Activated CD4-positive, alpha-beta T cell treated with anti-CD3 and anti-CD28 coated beads, Interleukin-2, amount 50 U/mL, for 24 hours (primary cell): Measurements from ENCODE around the gene COPG2.

ENCODE experiments used
- DNase-seq, 2 donors: peaks; one replicate each; pipeline ENCODE4 v3.0.0-alpha.2; 2020; ENCODE audit warnings: low read depth in 1 of 2, low spot score in 1 of 2

COPG2 gene

DNA sequence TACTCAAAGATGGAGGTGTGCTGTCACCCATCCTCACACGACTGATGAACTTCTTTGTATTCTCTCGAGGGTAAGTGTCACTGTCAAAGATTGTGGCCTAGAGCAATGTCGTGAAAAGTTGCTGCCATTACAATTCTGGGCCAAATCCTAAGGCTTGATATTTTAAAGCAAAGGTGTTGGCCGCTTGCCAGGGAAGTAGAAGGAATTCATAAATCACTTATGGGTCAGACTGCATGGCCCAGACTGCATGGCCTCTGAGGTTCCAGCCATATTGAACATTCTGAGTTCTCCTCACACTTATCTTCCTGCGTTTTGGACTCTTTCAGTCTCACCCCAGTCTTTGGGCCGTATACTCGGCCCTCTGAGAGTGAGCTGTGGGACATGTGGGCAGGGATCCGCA is 168.1 kb downstream of the COPG2 start:
- DNase-seq, result no peak

DNA sequence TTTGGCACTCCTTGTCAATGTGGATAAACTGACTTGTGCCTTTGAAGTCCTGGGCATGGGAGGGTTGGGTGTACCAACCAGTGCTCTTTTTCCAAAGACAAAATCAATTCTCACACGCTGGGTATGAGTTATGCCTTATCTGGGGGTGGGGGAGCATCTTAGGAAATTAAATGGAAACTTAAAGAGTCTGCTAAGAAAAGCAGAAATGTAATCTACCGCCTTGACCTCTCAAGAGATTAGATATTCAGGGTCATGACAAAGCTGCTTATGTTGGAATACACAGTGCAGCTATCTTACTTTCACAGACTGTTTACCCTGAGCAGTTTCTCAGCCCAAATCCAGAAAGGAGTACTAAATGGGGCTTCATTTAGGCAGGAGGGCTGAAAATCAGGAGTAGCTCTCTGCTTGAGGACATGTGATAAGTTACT is 174.1 kb downstream of the COPG2 start:
- no peak for DNase-seq

DNA sequence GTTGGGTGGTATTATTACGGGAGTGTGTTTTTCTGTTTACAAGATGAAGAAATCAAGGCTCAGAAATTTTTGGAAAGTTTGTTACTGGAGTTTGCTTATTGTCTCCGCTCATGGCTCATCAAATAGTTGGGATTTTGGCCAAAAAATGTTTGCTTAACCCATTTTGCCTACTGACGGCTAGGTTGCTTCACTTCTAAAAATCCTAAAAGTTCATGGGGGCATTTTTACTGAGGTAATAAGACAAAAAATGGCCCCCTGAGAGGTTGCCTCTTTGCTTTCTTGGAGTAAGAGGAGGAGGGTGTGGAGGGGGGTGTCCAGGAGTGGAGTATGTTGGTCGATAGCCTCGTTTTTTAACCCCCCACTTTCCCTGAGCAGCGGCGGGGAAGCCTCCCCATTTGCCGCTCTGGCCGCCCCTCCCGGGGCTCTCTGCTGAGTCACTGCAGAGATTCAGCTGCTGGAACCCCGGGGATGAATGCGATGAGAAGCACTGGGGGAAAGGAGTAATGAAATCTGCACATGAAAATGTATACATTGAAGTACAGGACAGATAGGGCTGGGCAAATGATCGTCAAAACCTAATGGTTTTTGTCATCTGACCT is 175.2 kb downstream of the COPG2 start:
- DNase-seq, result no peak

GRCh38 chr7:130492523-130493274 is 175.8 kb downstream of the COPG2 start:
- DNase-seq, result no peak

- no peak for DNase-seq
These were observed 176.6 kb downstream of the COPG2 start, which contains the start of gene MEST for GRCh38 chr7:130491841-130492522. Gene MEST, plus strand, starts transcription at chr7:130492085. Its CDS starts 229 bp downstream, at chr7:130492314.

GRCh38 chr7:130490888-130491804 is 177.4 kb downstream of the COPG2 start:
- no peak for DNase-seq

DNA sequence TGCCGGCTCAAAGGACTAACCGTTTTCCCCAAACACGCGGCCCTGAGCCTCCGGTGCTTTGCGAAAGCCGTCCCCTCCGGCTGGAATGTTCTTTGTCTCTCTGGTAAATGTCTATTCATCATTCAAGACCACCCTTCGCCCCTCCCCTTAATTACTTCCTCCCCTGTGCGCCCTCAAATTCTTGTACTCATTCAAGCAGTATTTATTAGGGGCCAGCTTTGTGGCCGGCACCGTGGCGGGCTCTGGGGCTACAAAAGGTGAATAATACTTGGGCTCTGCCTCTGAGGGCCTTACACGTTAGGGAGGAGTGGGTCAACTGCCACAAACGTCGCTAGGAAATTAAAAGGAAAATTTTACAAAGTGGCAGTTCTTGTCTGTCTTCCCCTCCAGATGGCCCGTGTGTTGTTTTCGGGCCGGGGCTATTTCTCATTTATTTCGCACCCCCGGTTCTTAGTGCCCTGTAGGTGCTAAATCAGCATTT is 178.2 kb downstream of the COPG2 start:
- no peak for DNase-seq

GRCh38 chr7:130489140-130489983 is 179.2 kb downstream of the COPG2 start:
- no peak for DNase-seq

DNA sequence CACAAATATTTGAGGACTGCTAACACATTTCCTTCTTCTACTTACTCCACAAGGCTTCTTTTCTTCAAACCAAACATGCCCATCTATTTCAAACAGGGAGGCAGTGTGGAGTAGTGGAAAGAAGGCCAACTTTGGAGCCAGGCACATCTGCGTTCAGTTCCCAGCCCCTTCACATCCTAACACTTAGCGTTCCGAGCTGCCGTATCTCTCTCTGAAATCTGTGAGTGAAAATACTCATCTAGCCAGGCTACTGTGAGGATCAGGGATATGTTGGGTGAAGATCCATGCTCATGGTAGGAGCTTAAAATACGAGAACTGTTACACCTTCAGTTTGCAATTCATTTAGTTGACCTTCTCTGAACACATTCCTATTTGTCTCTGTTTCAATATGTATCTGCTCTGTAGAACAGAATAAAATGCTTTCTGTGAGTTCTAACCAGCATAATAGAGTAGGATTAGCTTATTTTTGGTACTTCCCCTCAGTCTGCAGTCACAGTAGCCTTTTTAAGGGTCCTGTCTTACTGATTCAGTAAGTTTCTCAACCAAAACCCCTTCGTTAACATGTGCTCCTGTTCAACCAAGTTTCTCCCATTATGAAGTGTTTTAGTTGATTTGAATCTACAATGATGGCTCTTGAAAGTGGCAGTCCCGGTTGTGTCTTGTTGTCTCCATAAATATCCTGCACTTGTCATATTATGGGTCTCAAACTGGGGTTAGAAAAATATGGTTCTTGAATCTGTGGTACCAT is 180.0 kb downstream of the COPG2 start:
- DNase-seq, result no peak

GRCh38 chr7:130486954-130487436 is 181.6 kb downstream of the COPG2 start:
- no peak for DNase-seq

- DNase-seq, result peak; percentile 21 to 37
These were observed 182.2 kb downstream of the COPG2 start for GRCh38 chr7:130486114-130486953.

GRCh38 chr7:130485734-130486113 is 182.8 kb downstream of the COPG2 start:
- DNase-seq, result no peak

GRCh38 chr7:130483031-130483430 is 185.5 kb downstream of the COPG2 start:
- DNase-seq, result no peak

- no peak for DNase-seq
These were observed 186.7 kb downstream of the COPG2 start for GRCh38 chr7:130481898-130482297.

DNA sequence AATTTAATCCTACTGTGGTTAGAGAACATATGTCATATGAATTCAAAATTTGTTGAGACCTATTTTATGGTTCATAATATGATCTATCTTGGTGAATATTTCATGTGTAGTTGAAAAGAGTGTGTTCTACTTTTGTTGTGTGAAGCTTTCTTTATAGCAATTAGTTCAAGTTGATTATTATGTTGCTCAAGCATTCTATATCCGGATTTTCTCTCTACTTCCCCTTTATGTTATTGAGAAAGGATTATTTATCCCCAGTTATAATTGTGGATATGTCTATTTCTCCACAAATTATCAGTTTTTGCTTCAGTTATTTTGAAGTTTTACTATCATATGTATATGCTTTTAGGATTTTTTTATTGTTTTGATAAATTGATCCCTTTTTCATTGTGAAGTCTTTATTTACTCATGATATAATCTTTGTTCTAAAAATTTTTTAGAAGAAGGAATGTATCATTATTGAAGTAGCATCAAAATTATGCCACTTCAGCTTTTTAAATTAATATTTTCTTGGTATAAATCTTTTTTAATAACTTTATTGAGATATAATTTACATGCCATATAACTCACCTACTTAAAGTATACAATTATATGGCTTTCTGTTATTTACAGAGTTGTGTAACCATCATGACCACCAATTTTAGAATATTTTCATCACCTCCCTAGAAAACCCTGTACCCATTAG is 188.7 kb downstream of the COPG2 start:
- no peak for DNase-seq

DNA sequence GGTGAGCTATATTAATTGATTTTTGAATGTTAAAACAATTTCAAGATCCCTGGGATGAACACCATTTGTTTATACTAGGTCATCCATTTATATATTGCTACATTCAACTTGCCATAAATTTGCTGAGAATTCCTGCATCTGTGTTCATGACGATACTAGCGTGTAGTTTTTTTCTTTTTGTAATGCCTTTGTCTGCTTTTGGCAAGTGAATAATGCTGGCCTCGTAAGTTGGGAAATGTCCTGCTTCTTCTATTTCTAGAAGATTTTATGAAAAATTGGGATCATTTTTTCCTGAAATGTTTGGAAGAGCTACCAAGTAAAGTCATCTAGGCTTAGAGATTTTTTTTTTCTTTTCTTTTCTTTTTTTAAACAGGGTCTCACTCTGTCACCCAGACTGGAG is 189.6 kb downstream of the COPG2 start:
- no peak for DNase-seq

GRCh38 chr7:130476297-130477150 is 192.0 kb downstream of the COPG2 start:
- no peak for DNase-seq
